Activated CD4-positive, alpha-beta T cell treated with anti-CD3 and anti-CD28 coated beads, Interleukin-2, amount 50 U/mL, for 4 hours (primary cell): ENCODE measurements around the gene HOXD9.

ENCODE experiments used
- DNase-seq, 2 experiments: peaks; one replicate each; pipeline ENCODE4 v3.0.0-alpha.2; 2020

Gene HOXD9

GRCh38 chr2:176140513-176141317 lies 18.2 kb downstream of the HOXD9 start:
- peak; percentile 24 to 34 for DNase-seq

GRCh38 chr2:176142281-176142680 lies 19.8 kb downstream of the HOXD9 start:
- DNase-seq, result no peak

GRCh38 chr2:176145085-176145969 lies 22.8 kb downstream of the HOXD9 start:
- DNase-seq, result no peak

GRCh38 chr2:176146101-176146500 lies 23.6 kb downstream of the HOXD9 start:
- no peak for DNase-seq

- no peak for DNase-seq
These were observed 24.1 kb downstream of the HOXD9 start for GRCh38 chr2:176146645-176147044.

- no peak for DNase-seq
These were observed 24.8 kb downstream of the HOXD9 start for GRCh38 chr2:176147210-176147799.

- DNase-seq, result no peak
These were observed 25.4 kb downstream of the HOXD9 start for GRCh38 chr2:176147800-176148496.

GRCh38 chr2:176148751-176149421 lies 26.4 kb downstream of the HOXD9 start:
- no peak for DNase-seq

GRCh38 chr2:176149481-176149938 lies 27.0 kb downstream of the HOXD9 start:
- DNase-seq, result no peak

- DNase-seq, result no peak
These were observed 27.5 kb downstream of the HOXD9 start for GRCh38 chr2:176149939-176150583.

GRCh38 chr2:176150584-176151441 lies 28.3 kb downstream of the HOXD9 start:
- DNase-seq, result no peak

- no peak for DNase-seq
These were observed 29.1 kb downstream of the HOXD9 start, which contains the start of gene HOXD4 for GRCh38 chr2:176151442-176152287. Gene HOXD4, plus strand, starts transcription at chr2:176151550. Its CDS starts 84 bp downstream, at chr2:176151634.

- no peak for DNase-seq
These were observed 30.0 kb downstream of the HOXD9 start for GRCh38 chr2:176152350-176153181.

GRCh38 chr2:176154576-176155252 lies 32.2 kb downstream of the HOXD9 start:
- DNase-seq, result no peak

- DNase-seq, result no peak
These were observed 33.0 kb downstream of the HOXD9 start for GRCh38 chr2:176155356-176156044.

GRCh38 chr2:176156301-176156806 lies 33.8 kb downstream of the HOXD9 start:
- DNase-seq, result no peak
